NOMO-1 (cell line): Measurements from ENCODE around the gene NBEAL1.
"Not testable (repeated sequence)": the region's sequence is repeated elsewhere in the genome, so short reads cannot be mapped to it uniquely, and the experiment has no call there.

ENCODE experiments used
- DNase-seq, 2 experiments: peaks; one replicate each; lab custom pipeline; 2025; ENCODE audit not compliant: unreplicated experiment in 2 of 2; lab: John Stamatoyannopoulos, UW

NBEAL1 gene

DNA sequence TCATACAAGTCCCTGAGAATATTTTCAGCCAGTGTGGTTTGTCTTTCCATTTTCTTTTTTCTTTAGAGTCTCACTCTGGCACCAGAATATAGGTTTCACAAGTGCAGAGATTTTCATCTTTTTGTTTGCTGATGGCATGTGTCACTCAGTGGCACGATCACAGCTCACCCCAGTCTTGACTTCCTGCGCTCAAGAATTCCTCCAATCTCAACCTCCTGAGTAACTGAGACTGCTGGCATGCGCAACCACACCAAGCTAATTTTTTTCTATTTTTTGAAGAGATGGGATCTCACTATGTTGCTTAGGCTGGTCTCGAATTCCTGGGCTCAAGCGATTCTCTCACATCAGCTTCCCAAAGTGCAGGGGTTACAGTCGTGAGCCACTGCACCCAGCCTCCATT lies 23.9 kb downstream of the NBEAL1 start:
- no peak for DNase-seq

DNA sequence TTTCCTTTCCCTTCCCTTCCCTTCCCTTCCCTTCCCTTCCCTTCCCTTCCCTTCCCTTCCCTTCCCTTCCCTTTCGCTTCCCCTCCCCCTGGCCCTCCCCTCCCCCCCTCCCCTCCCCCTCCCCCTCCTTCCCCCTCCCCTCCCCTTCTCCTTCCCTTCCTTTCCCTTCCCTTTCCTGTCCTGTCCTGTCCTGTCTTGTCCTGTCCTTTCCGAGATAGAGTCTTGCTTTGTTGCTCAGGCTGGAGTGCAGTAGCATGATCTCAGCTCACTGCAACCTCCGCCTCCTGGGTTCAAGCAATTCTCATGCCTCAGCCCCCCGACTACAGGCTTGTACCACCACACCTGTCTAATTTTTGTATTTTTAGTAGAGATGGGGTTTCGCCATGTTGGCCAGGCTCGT lies 24.5 kb downstream of the NBEAL1 start:
- DNase-seq: not testable (repeated sequence)

DNA sequence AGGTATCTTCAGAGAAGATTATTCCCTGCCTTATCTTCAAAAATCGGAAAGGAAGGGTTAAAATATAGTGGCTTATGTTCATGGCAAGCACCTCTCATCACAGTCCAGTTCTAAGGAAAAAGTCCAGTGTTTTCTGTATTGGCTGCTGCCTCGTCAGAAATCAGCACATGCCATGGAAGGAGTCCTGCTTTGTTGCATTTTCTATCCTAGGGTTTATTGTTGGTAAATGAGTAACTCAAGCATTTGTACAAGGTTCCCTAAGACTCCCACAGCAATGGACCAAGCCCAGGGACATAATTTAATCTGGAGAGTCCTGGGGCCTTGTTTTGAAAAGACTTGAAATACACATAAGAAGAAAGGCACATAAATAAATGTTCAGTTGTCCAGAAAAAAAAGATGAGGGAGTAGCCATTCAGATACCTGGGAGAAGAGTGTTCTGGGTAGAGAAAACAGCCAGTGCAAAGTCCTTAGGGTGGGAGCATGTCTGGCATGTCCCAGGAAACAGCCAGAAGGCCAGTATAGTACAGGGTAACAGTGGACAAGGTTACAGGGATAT lies 26.4 kb downstream of the NBEAL1 start:
- DNase-seq: no peak

DNA sequence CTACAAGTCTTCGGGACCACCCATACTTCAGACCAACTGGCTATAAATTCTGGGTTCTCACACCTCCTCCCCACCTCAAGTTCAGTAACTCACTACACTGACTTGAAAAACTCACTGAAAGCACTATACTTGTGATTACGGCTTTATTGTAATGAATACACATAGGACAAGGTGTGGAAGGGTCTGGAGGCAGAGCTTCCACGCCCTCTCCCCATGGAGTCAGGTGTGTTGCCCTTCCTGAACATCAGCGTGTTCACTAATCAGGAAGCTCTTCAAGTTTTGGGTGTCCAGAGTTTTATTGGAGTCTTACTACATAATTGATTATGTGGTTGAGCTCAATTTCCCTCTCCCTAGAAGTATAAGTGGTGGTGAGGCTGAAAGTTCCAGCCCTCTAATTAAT lies 27.5 kb downstream of the NBEAL1 start:
- DNase-seq: no peak

DNA sequence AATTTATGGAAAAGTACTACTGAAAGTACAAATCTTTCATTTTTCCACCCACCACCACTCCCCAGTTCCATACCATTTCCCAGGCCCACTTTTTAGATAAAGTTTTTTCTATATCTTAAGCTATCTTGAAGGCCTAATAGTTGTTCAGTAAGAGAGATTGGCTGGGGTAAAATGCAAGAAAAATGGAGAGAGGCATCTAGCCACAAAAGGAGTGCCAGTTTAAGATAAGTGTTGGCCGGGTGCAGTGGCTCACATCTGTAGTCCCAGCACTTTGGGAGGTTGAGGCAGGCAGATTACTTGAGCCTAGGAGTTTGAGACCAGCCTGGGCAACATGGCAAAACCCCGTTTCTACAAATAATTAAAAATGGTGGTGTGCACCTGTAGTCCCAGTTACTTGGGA lies 28.6 kb downstream of the NBEAL1 start:
- no peak for DNase-seq

DNA sequence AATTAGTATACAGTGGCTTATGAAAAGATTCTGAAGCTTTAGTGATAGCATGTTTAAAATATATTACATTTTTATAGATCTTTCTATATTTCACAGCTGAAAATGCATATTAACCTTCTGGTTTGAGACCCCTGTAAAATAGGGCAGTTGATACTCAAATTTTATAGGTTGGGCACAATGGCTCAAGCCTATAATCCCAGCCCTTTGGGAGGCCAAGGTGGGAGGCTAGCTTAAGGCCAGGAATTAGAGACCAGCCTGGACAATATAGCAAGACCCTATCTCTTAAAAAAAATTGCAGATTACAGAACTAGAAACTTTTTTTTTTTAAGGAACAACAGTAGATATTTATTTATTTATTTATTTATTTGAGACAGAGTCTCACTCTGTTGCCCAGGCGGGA lies 31.2 kb downstream of the NBEAL1 start:
- no peak for DNase-seq

DNA sequence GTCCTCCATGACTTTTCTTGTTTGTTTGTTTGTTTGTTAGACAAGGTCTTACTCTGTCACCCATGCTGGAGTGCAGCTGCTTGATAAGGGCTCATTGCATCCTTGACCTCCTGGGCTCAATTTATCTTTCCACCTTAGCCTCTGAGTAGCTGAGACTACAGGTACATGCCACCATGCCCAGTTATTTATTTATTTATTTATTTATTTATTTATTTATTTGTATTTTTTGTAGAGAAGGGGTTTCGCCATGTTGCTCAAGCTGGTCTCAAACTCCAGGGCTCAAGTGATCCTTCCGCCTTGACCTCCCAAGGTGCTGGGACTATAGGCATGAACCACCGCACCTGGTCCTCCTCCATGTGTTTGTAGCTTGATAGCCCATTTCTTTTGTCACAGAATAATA lies 37.9 kb downstream of the NBEAL1 start:
- DNase-seq: no peak

DNA sequence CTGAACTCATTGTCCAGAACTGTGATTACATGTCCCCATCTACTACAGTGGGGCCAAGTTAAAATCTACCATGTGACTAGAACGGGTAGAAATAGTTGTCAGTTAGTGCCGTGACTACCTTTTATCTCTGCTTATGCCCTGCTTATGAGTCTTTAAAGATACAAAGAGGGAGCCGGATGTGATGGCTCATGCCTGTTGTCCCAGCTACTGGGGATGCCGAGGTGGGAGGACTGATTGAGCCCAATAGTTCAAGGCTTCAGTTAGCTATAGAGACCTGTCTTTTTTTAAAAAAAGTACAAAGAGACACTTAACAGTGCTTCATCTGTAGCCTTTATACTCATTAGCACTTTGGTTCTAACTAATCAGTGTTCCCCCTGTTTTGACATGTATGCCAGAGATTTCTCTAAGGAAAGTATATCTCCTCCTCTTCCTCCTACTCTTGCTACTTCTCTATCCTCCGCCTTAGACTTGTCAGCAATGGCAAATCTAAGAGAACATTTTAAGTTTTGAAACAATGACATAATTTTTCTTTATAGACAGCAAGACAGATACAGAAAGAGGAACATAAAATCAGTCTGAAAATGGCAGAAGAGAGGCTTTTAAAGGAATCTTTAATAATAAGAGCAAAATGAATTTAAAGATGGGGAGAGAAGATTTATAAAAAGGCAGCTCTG lies 45.0 kb downstream of the NBEAL1 start:
- DNase-seq: no peak

DNA sequence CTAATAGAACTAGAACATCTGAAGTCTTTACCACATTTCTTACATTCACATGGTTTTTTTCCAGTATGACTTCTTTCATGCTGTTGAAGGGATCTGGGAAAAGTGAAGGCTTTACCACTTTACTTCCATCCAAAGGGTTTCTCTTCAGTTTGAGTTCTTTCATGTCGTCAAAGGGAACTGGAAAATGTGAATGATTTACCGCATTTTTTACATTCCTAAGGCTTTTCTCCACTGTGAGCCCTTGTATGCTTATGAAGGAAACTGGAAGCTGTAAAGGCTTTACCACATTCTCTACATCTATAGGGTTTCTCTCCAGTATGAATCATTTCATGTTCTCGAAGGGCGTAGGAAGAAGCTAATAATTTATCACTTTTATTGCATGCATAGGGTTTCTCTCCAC lies 46.7 kb downstream of the NBEAL1 start:
- no peak for DNase-seq

DNA sequence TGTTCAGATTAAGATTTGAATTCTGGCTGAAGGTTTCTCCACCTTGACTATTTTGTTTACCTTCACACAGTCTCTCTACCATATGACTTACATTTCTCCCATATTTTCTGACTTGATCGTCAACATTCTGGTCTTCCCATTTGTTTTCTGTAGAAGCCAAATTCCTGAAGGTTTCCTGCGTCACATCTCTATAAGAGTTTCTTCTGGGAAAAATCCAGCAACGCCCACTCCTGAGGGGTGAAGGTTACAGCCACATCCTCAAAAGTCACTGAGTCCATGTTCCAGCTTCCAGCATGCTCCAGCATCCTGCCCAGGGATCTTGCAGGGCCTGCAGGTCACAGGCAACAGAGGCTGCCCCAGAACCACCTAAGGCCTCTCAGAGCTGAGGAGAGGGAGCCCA lies 47.5 kb downstream of the NBEAL1 start:
- DNase-seq: no peak

DNA sequence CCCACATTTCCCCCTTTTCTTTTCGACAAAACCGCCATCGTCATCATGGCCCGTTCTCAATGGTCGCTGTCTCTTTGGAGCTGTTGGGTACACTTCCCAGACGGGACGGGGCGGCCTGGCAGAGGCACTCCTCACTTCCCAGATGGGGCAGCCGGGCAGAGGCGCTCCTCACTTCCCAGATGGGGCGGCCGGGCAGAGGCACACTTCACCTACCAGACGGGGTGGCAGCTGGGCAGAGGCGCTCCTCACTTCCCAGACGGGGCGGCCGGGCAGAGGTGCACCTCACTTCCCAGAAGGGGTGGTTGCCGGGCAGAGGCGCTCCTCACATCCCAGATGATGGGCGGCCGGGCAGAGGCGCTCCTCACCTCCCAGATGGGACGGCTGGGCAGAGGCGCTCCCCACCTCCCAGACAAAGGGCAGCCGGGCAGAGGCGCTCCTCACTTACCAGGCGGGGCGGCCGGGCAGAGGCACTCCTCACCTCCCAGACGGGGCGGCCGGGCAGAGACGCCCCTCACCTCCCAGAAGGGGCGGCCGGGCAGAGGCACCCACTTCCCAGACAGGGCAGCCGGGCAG lies 51.9 kb downstream of the NBEAL1 start:
- not testable (repeated sequence) for DNase-seq

DNA sequence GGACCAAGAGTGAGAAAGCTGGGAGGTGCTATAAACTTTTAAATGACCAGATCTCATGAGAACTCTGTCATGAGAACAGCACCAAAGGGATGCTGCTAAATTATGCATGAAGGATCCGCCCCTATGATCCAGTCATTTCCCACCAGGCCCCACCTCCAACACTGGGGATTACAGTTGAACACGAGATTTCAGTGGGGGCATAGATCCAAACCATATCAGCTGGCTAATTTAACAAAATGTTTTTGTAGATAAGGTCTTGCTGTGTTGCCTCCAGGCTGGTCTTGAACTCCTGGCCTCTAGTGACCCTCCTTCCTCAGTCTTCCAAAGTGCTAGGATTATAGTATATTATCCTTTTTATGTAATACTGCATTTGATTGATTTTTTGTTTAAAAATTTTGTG lies 56.0 kb downstream of the NBEAL1 start:
- DNase-seq: no peak

DNA sequence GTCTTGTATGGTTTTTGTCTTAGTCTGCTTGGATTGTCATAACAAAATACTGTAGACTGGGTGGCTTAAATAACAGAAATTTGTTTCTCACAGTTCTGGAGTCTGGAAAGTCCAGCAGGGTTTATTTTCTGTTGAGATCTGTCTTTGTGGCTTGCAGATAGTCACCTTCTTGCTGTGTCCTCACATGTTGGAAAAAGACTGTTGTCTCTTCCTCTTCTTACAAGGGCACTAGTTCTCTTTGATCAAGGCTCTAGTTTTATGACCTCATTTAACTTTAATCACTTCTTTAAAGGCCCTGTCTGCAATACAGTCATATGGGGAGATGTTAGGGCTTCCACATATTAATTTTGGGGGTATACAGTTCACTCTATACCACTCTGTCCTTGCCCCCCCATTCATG lies 56.5 kb downstream of the NBEAL1 start:
- DNase-seq: peak in 1 of 2 experiments; percentile 17

DNA sequence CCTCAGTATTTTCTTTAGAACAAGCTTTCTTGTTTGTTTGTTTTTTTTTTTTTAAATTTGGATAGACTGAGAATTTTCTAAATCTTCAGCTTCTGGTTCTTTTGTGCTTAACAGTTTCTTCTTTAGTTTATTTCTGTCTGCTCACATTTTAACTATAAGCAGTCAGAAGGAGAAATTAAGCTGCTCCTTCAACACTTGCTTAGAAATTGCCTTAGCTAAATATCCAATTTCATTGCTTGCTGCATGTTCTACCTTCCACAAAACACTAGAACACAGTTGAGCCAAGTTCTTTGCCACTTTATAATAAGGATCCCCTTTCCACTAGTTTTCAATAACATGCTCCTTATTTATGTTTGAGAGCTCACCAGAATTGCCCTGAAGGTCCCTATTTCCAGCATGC lies 57.7 kb downstream of the NBEAL1 start:
- no peak for DNase-seq

DNA sequence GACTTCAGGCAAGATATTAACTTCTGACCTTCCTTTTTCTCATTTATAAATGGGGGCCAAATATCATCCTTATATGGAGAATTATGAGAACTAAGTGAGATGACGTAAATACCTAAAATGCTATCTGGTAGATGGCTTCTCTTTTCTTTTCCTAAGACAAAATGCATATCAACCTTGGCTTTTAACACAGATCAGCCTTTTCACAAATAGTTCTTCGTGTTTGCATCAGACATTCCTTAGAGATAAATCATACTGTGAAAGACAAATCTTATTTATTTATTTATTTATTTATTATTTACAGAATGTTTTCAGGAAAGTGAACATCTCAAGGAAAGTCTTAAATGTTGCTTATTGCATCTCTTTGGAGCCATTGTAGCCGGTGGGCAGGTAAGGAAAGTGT lies 62.8 kb downstream of the NBEAL1 start:
- DNase-seq: no peak

DNA sequence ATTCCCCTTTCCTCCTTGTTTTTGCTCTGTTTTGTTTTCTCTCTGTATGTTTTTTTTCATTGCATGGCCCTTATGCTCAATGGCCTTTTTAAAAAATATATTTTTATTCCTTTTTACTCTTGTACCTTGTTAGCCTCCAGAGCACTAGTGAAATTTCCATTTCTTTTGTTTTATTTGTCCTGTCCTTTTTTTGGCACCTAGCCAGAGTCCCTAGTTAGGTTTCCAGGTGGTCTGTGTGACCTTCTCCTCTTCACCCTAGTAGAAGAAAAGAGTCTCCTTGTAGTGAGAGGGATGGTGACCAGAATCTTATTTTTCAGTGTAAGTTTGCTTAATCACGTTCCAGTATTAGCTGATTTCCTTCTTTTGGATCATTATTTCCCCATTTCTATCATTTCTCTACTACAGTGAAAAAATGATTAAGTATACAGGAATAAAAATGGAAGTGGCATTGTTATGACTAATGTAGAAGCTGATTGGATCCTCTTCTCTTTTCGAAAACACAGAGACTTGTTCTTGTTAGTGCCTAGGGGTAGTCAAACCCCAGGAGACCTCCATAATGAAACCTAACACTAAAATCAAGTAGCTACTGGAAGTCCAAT lies 65.9 kb downstream of the NBEAL1 start:
- DNase-seq: no peak

DNA sequence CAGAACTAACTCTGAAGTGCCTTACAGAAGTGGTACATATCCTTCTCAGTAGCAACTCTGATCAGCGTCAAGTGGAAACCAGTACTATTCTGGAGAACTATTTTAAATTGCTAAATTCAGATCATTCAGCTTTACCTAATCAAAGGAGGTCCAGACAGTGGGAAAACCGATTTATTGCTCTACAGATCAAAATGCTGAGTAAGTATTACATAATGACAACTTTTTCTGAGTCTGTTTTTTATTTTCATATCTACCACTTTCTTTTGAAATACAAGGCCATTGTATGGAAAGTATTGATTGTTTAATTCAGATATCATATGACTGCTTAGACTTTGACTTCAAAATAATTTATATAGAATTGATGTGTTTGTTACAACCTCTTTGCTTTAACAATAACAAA lies 68.7 kb downstream of the NBEAL1 start:
- no peak for DNase-seq

DNA sequence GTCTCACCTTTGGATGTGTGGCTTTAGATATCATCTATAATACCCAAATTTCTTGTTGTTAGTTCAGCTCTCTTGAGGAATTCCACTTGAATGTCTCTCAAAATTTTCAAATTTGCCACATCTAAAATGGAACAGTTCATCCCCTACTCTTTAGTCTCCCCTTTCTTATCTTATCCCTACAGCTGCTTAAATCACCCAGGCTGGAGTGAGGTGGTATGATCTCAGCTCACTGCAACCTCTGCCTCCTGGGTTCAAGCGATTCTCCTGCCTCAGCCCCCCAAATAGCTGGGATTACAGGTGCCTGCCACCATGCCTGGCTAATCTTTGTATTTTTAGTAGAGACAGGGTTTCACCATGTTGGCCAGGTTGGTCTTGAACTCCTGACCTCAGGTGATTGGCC lies 71.7 kb downstream of the NBEAL1 start:
- DNase-seq: not testable (repeated sequence)

DNA sequence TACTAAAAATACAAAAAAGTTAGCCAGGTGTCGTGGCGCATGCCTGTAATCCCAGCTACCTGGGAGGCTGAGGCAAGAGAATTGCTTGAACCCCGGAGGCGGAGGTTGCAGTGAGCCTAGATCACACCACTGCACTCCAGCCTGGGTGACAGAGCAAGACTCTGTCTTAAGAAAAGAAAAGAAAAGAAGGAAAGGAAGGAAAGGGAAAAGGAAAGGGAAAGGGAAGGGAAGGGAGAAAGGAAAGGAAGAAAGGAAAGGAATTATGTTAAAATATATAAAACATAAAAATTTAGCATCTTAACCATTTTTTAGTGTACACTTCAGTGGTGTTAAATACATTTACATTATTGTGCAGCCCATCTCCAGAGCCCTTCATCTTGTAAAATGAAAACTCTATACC lies 76.0 kb downstream of the NBEAL1 start:
- DNase-seq: not testable (repeated sequence)

DNA sequence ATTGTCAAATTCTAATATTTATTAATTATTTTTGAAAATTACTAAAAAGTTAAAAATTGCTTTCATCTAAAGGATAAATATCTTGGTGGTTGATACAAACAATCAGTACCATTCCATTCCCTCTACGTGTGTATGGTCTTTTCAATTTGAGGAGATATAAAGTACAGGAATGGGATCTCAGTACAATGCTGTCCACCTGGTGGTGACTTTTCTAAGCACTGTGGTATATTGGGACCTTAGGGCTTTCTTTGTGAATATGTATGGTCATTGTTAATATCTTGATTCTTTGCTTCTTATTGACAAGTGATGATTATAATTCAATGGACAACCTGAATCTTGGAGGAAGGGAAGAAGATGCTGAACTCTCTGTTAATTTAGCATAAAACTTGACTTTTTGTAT lies 83.1 kb downstream of the NBEAL1 start:
- no peak for DNase-seq

DNA sequence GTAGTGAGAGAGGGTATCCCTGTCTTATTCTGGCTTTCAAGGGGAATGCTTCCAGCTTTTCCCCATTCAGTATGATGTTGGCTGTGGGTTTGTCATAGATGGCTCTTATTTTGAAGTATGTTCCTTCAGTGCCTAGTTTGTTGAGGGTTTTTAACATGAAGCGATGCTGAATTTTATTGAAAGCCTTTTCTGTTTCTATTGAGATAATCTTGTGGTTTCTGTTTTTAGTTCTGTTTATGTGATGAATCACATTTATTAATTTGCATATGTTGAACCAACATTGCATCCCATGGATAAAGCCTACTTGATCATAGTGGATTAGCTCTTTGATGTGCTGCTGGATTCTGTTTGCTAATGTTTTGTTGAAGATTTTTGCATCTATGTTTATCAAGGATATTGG lies 87.7 kb downstream of the NBEAL1 start:
- not testable (repeated sequence) for DNase-seq

DNA sequence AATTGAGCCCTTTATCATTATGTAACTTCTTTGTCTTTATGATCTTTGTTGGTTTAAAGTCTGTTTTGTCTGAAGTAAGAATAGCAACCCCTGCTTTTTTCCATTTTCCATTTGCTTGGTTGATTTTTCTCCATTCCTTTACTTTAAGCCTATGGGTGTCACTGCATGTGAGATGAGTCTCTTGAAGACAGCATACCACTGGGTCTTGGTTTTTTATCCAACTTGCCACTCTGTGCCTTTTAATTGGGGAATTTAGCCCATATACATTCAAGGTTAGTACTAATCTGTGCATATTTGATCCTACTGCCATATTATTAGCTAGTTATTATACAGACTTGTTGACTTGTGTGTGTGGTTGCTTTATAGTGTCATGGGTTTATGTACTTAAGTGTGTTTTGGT lies 89.6 kb downstream of the NBEAL1 start:
- no peak for DNase-seq
